B cell (primary cell): ENCODE measurements around the gene ARHGEF4.

Experiments
- CTCF ChIP-seq: fragments of 200-600 bp; IDR thresholded peaks from one replicate; pipeline ENCODE4 v1.8.0; 2022; ENCODE audit warnings: antibody characterized with exemption, mild to moderate bottlenecking
- EZH2 ChIP-seq: IDR thresholded peaks from 2 replicates; pipeline ENCODE4 v1.6.1; 2012; ENCODE audit warnings: borderline replicate concordance, low read depth, mild to moderate bottlenecking, moderate library complexity, low read length; ENCODE audit not compliant: insufficient read depth, poor library complexity, severe bottlenecking

GRCh38 chr2:130882991-130883390 is 46.3 kb downstream of the ARHGEF4 start:
- TF ChIP-seq EZH2 (no peak), CTCF (no peak)
